ENCODE results near the gene CLDN34.

DNA sequence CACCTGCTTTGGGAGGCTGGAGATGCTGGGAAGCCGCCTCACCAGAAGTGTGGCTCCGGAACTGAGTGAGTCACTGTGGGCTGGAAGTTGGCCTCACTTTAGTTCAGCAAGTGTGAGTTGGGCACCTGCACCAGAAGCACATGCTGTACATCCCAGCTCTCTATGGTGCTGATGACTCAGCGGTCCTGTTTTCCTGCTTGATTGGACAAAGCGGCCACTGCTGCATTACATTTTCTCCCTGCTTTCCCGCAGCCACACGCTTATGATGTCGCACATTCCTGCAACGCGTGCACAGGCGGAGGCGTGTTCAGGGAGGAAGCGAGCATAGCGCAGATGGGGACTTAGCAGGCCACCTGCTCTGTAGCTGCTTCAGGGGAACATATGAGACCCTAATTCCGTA lies 26.7 kb upstream of the CLDN34 start:
- TF ChIP-seq, protein P1, sequence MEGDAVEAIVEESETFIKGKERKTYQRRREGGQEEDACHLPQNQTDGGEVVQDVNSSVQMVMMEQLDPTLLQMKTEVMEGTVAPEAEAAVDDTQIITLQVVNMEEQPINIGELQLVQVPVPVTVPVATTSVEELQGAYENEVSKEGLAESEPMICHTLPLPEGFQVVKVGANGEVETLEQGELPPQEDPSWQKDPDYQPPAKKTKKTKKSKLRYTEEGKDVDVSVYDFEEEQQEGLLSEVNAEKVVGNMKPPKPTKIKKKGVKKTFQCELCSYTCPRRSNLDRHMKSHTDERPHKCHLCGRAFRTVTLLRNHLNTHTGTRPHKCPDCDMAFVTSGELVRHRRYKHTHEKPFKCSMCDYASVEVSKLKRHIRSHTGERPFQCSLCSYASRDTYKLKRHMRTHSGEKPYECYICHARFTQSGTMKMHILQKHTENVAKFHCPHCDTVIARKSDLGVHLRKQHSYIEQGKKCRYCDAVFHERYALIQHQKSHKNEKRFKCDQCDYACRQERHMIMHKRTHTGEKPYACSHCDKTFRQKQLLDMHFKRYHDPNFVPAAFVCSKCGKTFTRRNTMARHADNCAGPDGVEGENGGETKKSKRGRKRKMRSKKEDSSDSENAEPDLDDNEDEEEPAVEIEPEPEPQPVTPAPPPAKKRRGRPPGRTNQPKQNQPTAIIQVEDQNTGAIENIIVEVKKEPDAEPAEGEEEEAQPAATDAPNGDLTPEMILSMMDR (IDR thresholded peaks at IDR 0.05), result no peak
- no peak for TF ChIP-seq POLR2A (IDR thresholded peaks at IDR 0.05)
- TF ChIP-seq POLR2AphosphoS5 (IDR thresholded peaks at IDR 0.05), result no peak
- TF ChIP-seq EP300 (IDR thresholded peaks at IDR 0.05), result no peak

Data from stomach (tissue), 4 donors.